Central memory CD8-positive, alpha-beta T cell (primary cell): ENCODE data around the gene RPRD1A.
"Not testable (repeated sequence)": the region's sequence is repeated elsewhere in the genome, so short reads cannot be mapped to it uniquely, and the experiment has no call there.

ENCODE experiments used
- ATAC-seq: fragments of 150-1000 bp; cut with Tn5 transposase; replicated peaks from 2 replicates; pipeline ENCODE4 v1.10.0; 2022; ENCODE audit warnings: mild to moderate bottlenecking, moderate FRiP score, moderate number of reproducible peaks; ENCODE audit not compliant: poor library complexity, severe bottlenecking; ENCODE audit errors: extremely low read depth
- DNase-seq, 2 donors: peaks; one replicate each; pipeline ENCODE4 v3.0.0; 2021; ENCODE audit warnings: low spot score in 2 of 2
- H3K27ac Mint-ChIP-seq: one replicate; pipeline ENCODE4 v1.8.0; 2022; ENCODE audit warnings: low read depth, mild to moderate bottlenecking, moderate library complexity, mixed read lengths
- H3K27me3 Mint-ChIP-seq: one replicate; pipeline ENCODE4 v1.8.0; 2022; ENCODE audit warnings: mixed read lengths
- H3K36me3 Mint-ChIP-seq: one replicate; pipeline ENCODE4 v1.8.0; 2022; ENCODE audit warnings: mild to moderate bottlenecking, moderate library complexity, mixed read lengths; ENCODE audit not compliant: insufficient read depth
- H3K4me1 Mint-ChIP-seq: one replicate; pipeline ENCODE4 v1.8.0; 2022; ENCODE audit warnings: mixed read lengths
- H3K4me3 Mint-ChIP-seq: one replicate; pipeline ENCODE4 v1.8.0; 2022; ENCODE audit warnings: mild to moderate bottlenecking, moderate library complexity, mixed read lengths
- H3K9me3 Mint-ChIP-seq: one replicate; pipeline ENCODE4 v1.8.0; 2022; ENCODE audit warnings: mixed read lengths

The RPRD1A gene

GRCh38 chr18:36095936-36096519 lies 28.7 kb upstream of the RPRD1A start:
- Mint-ChIP-seq H3K4me3 (no peak overlapping the region), H3K36me3 (no peaks in the 10 kb centered on the region), H3K9me3 (no peaks in the 10 kb centered on the region), H3K4me1 (peaks cover 14% of the 10 kb centered on the region), H3K27me3 (no peaks in the 10 kb centered on the region), H3K27ac (no peak overlapping the region)
- ATAC-seq (no peak), DNase-seq (no peak)

GRCh38 chr18:36094431-36094830 lies 27.1 kb upstream of the RPRD1A start:
- ATAC-seq = no peak
- no peak for DNase-seq
- H3K36me3 Mint-ChIP-seq = no peaks in the 10 kb centered on the region
- no peaks in the 10 kb centered on the region for H3K27me3 Mint-ChIP-seq
- no peak overlapping the region for H3K27ac Mint-ChIP-seq
- no peak overlapping the region for H3K4me3 Mint-ChIP-seq
- H3K9me3 Mint-ChIP-seq = no peaks in the 10 kb centered on the region
- H3K4me1 Mint-ChIP-seq = peaks cover 14% of the 10 kb centered on the region

GRCh38 chr18:36092116-36092515 lies 24.8 kb upstream of the RPRD1A start:
- DNase-seq, H3K36me3 Mint-ChIP-seq, ATAC-seq, H3K4me3 Mint-ChIP-seq, H3K9me3 Mint-ChIP-seq, H3K27me3 Mint-ChIP-seq: not testable (repeated sequence)
- peaks cover 14% of the 10 kb centered on the region for H3K4me1 Mint-ChIP-seq
- H3K27ac Mint-ChIP-seq = peak overlapping the region; percentile 9

GRCh38 chr18:36089001-36089400 lies 21.6 kb upstream of the RPRD1A start:
- DNase-seq (no peak), ATAC-seq (no peak)
- no peaks in the 10 kb centered on the region for H3K9me3 Mint-ChIP-seq
- no peaks in the 10 kb centered on the region for H3K27me3 Mint-ChIP-seq
- H3K4me1 Mint-ChIP-seq = peaks cover 14% of the 10 kb centered on the region
- no peak overlapping the region for H3K27ac Mint-ChIP-seq
- no peak overlapping the region for H3K4me3 Mint-ChIP-seq
- H3K36me3 Mint-ChIP-seq = no peaks in the 10 kb centered on the region

- Mint-ChIP-seq H3K36me3 (no peaks in the 10 kb centered on the region), H3K27me3 (no peaks in the 10 kb centered on the region), H3K9me3 (no peaks in the 10 kb centered on the region), H3K4me3 (no peak overlapping the region), H3K27ac (no peak overlapping the region), H3K4me1 (peaks cover 10% of the 10 kb centered on the region)
- ATAC-seq (no peak), DNase-seq (no peak)
These were observed 20.9 kb upstream of the RPRD1A start for GRCh38 chr18:36088256-36088655.

- Mint-ChIP-seq H3K27ac (peak overlapping the region; percentile 56), H3K27me3 (peaks cover 5% of the 10 kb centered on the region), H3K4me3 (no peak overlapping the region), H3K4me1 (no peaks in the 10 kb centered on the region), H3K36me3 (no peaks in the 10 kb centered on the region), H3K9me3 (peaks cover 5% of the 10 kb centered on the region)
- DNase-seq (no peak), ATAC-seq (no peak)
These were observed 18.8 kb upstream of the RPRD1A start for GRCh38 chr18:36086186-36086585.

GRCh38 chr18:36085195-36085594 lies 17.8 kb upstream of the RPRD1A start:
- no peak for DNase-seq
- Mint-ChIP-seq H3K27ac (no peak overlapping the region), H3K36me3 (no peaks in the 10 kb centered on the region), H3K9me3 (peaks cover 13% of the 10 kb centered on the region), H3K4me1 (no peaks in the 10 kb centered on the region), H3K27me3 (peaks cover 15% of the 10 kb centered on the region), H3K4me3 (no peak overlapping the region)
- ATAC-seq = no peak

- H3K9me3 Mint-ChIP-seq = peaks cover 13% of the 10 kb centered on the region
- no peak overlapping the region for H3K27ac Mint-ChIP-seq
- no peak for DNase-seq
- no peaks in the 10 kb centered on the region for H3K4me1 Mint-ChIP-seq
- peaks cover 22% of the 10 kb centered on the region for H3K27me3 Mint-ChIP-seq
- no peaks in the 10 kb centered on the region for H3K36me3 Mint-ChIP-seq
- ATAC-seq = no peak
- H3K4me3 Mint-ChIP-seq = no peak overlapping the region
These were observed 16.4 kb upstream of the RPRD1A start for GRCh38 chr18:36083729-36084128.

GRCh38 chr18:36081118-36081517 lies 13.8 kb upstream of the RPRD1A start:
- not testable (repeated sequence) for DNase-seq, H3K36me3 Mint-ChIP-seq

GRCh38 chr18:36078751-36079529 lies 11.6 kb upstream of the RPRD1A start:
- ATAC-seq = no peak
- Mint-ChIP-seq H3K4me3 (no peak overlapping the region), H3K27me3 (peaks cover 47% of the 10 kb centered on the region), H3K4me1 (no peaks in the 10 kb centered on the region), H3K9me3 (peaks cover 13% of the 10 kb centered on the region), H3K27ac (no peak overlapping the region), H3K36me3 (no peaks in the 10 kb centered on the region)
- no peak for DNase-seq

More at GRCh38 chr18:36081118-36081517, 13.8 kb upstream of the RPRD1A start:
- H3K27ac Mint-ChIP-seq, ATAC-seq, H3K4me1 Mint-ChIP-seq, H3K4me3 Mint-ChIP-seq: not testable (repeated sequence)
- peaks cover 13% of the 10 kb centered on the region for H3K9me3 Mint-ChIP-seq
- peaks cover 29% of the 10 kb centered on the region for H3K27me3 Mint-ChIP-seq

- Mint-ChIP-seq H3K27me3 (peaks cover 47% of the 10 kb centered on the region), H3K9me3 (peaks cover 13% of the 10 kb centered on the region)
- not testable (repeated sequence) for H3K4me1 Mint-ChIP-seq, H3K36me3 Mint-ChIP-seq, ATAC-seq, DNase-seq, H3K4me3 Mint-ChIP-seq, H3K27ac Mint-ChIP-seq
These were observed 10.4 kb upstream of the RPRD1A start for GRCh38 chr18:36077764-36078163.

- H3K27ac Mint-ChIP-seq = no peak overlapping the region
- H3K4me1 Mint-ChIP-seq = no peaks in the 10 kb centered on the region
- no peak overlapping the region for H3K4me3 Mint-ChIP-seq
- H3K9me3 Mint-ChIP-seq = peaks cover 7% of the 10 kb centered on the region
- peaks cover 40% of the 10 kb centered on the region for H3K27me3 Mint-ChIP-seq
- H3K36me3 Mint-ChIP-seq = no peaks in the 10 kb centered on the region
- DNase-seq (no peak), ATAC-seq (no peak)
These were observed 8.7 kb upstream of the RPRD1A start for GRCh38 chr18:36075862-36076587.

GRCh38 chr18:36074435-36074834 lies 7.1 kb upstream of the RPRD1A start:
- DNase-seq = no peak
- peaks cover 1% of the 10 kb centered on the region for H3K36me3 Mint-ChIP-seq
- H3K27me3 Mint-ChIP-seq = peaks cover 25% of the 10 kb centered on the region
- no peak overlapping the region for H3K4me3 Mint-ChIP-seq
- no peak overlapping the region for H3K27ac Mint-ChIP-seq
- H3K4me1 Mint-ChIP-seq = no peaks in the 10 kb centered on the region
- ATAC-seq = no peak
- H3K9me3 Mint-ChIP-seq = no peaks in the 10 kb centered on the region
